Stimulated activated CD8-positive, alpha-beta memory T cell treated with anti-CD3 and anti-CD28 coated beads, Interleukin-2, amount 100 ng/mL, for 1 hour (primary cell): ENCODE data around the gene BOD1L2.

Experiments used
- DNase-seq, 2 donors: peaks; one replicate each; pipeline ENCODE4 v3.0.0-alpha.2; 2020; ENCODE audit warnings: low read depth in 2 of 2

BOD1L2 gene

GRCh38 chr18:57150081-57150480, 3.2 kb downstream of the BOD1L2 start:
- no peak for DNase-seq

DNA sequence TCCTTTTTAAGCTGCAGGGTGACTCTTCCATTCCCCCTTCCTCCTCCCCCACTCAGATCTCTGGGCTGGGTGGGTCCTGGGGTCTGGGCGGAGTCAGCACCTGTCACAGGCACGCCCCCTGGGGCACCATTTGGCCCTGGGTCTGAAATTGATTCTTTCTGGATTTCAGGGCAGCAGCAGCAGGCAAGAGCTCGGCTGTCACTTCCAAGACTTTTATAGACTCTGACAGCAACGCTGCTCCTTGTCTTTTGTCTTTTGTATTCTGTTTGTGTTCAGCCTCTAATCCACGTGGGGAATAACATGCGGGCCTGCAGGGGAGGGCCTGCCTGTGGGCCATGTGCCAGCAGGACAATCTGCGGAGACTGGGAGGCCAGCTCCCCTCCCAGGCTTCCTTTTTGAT, 3.9 kb downstream of the BOD1L2 start:
- DNase-seq, result no peak

GRCh38 chr18:57154191-57154830, 7.4 kb downstream of the BOD1L2 start:
- no peak for DNase-seq

DNA sequence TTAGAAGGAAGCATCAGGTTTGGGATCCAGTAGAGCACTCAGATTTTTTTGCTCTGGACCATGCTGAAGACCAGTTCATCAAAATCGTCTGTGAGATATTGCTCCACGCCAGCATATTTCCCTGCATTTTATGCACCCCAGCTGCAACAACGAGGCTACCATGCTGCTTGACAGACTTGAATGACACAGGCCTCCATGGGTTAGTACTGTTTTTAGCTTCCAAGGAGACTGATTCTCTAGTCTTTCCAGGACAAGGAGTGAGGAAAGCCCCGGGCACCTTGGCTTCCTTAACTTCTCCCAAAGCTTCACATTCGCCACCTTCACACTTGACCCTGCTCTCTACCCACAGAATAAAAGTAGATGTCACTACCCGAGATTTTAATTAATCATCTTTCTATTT, 17.5 kb downstream of the BOD1L2 start:
- DNase-seq, result no peak

DNA sequence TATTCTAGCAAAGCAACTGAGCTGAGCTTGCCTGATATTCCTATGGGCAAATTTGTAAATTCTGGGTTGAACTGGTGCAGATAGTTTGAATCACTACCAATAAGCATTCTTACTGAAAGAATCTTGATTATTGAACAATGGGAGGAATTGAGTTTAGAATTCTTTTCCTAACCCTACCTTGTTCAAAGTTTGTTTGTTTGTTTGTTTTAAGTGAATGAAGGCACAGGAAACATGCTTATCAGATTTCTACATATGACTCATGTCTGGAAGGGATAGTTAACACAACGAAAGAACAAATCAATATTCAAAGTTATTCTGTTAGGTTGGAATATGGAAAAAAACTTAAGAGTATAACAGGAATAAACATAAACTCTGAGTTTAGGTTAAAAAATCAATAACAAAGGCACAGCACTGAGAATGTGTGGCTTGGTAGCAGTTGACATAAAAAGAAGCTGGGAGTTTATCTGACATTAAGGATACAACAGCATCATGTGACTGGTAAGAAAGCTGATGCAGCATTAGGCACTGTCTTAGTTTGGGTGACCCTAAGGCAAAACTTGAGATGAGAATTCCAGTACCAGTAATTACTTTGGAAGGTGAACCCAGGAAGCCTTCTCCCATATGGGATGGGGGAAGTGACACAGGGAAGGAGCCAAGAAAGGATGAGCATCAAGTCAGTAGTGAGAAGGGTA, 20.9 kb downstream of the BOD1L2 start:
- DNase-seq, result no peak

DNA sequence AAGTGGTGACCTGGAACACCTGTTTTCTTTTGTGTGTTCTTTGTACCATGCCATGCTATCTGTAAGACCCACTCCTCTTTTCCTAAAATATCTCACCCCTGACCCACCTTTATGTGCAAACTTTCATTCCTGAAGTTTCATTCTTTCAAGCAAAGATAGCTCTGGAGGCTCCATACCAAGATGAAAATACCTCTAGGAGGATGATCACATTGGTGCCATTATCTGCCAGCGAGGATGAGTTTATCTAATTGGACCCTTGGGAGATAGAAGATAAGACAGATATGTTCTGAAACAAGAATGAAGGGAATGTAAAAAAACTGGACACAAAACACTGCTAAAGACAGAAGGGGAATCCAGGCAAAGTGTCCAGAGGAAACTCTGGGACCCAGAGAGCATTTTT, 24.1 kb downstream of the BOD1L2 start:
- no peak for DNase-seq

DNA sequence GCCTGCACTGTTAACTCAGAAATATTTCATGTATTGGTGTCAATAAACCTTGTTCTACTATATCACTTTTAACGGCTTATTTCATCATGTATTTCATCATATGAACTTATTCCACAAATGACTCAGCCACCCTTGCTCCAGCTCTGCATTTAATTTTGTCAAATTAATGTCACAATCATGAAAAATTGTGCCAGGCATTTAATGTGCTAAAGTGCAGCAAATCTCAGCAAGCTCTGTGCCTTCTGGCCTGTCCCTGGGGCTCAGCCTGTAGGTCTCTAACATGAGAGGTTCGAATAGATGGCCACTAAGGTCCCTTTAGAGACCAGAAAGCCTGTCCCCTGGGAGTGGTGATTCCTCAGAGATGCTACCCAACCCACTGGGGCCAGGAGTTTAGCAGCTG, 28.6 kb downstream of the BOD1L2 start:
- DNase-seq, result no peak

DNA sequence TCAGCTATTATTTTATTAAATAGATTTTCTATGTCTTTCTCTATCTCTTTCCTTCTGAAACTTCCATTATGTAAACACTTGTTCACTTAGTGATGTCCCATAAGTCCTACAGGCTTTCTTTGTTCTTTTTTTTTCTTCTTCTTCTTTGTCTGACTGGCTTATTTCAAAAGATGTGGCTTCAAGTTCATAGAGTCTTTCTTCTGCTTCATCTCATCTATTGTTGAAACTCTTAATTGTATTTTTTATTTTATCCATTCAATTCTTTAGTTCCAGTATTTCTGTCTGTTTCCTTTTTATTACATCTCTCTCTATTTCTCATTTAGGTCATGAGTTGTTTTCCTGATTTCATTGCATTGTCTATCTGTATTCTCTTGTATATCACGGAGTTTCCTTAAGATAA, 38.5 kb downstream of the BOD1L2 start:
- DNase-seq, result no peak

DNA sequence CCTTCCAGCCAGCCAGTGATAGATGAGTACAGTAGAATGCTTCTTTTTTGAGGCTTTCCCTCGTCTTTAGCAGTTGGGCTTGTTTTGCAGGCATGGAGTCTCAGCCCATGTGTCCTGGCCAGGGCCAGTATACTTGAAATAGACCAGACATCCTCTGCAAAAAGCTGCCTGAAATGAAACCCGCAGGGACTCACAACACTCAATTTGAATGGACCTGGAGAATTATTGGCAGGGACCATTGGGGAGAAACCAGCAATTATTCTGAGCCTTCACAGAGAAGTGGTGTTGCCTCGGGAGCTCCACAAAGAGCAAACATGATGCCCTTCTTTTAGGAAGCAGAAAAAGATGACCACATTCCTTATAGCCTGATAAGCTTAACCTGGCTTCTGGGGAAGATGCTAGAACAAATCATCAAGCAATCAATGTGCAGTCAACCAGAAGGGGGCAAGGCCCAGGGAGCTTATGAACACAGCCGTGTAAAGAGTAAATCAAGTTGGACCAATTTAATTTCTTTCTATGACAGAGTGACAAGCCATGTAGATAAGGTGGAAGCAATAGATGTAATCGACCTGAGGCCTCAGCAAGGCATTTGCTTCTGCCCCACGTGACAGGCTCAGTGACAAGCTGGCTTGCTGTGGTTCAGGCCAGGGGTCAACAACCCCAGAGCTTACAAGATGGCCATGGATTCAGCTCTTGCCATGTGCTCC, 42.1 kb downstream of the BOD1L2 start:
- DNase-seq, result no peak

DNA sequence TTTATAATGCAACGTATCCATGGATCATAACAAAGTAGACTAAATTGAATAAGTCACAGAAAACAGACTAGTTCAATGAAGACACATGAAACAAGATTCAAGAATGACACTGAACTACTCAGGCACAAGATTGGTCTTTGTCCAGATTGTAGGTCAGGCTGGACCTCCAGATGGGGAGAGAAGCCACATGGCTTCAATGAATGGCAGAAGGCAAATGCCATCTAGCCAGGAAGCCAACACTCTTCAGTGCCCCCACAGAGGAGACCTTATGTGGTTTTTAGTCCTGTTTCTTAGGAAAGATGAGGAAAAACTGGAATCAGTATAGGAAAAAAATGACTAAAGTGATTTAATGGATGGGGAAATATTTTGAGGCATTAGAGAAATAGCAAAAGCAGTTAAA, 43.1 kb downstream of the BOD1L2 start:
- DNase-seq, result no peak

DNA sequence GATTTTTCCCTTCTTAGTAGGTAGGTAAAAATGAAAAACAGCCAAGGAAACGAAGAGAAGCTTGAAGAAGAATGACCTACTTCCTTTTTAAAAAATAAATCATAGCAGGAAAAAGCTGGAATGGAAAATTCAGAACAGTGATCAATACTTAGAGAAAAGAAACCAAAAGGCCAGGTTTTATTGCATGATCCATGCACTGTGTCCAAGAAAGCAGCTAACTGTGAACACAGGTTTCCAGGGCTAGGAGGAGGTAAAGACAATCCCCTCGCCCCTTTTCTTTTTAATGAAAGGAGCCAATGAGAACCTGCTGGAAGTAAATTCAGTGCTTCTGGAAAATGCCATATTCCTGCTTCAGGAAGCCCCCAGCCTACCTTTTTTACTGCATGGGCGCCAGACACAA, 47.2 kb downstream of the BOD1L2 start:
- no peak for DNase-seq

DNA sequence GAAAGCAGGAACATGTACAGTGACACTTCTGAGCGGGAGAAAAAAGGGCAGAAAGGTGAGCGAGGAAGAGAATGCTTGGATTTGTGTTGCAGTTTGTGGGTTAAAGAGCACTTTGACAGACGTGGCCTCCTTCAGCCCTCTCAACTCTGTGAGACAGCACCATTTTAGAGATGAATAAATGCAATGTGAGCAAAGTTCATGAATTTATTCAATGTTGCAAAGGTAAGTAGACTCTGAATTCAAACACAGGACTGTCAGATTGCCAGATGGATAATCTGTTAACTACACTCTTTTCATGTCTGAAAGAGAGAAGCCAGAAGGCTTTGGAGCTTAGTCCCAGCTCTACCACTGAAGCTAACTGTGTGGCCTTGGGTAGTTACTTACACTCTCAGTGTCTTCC, 47.7 kb downstream of the BOD1L2 start:
- no peak for DNase-seq

GRCh38 chr18:57195341-57195740, 48.5 kb downstream of the BOD1L2 start:
- no peak for DNase-seq

DNA sequence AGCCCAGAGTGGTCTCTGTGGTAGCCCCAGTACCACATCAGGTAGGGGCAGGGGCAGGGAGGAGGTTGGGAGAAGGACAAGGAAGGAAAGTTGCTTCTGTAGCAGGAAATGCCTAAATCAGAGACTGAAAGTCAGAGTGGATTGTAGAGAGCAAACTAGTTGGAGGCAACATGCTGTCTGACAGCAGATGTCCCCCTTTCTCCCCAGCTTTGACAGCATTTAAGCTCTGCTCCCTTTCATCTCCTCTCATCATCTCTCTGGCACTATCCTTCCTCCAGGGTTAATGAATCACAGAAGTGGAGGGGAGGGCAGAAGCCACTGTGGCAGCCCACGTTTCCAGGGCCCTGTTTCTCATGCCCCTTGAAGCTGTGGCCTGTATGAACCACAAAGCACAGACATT, 50.4 kb downstream of the BOD1L2 start:
- no peak for DNase-seq

DNA sequence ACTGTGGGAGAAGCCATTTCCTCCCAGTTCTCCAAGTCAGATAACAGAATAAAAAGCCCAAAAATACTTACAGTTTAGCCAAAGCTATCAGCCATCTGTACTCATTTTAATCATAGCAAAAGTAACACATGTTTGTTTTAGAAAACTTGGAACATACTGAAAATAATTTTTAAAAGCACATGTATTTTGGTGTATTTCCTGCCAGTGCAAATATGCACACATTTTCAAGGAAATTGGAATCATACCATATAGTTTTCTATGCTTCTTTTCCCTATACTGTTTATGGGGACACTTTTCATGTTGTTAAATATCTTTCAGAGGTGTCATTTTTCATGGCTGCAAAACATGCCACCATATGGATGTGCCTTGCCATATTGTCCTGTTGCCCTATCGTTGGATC, 51.2 kb downstream of the BOD1L2 start:
- no peak for DNase-seq
